Measurements from ENCODE around the gene SETD1A.

The SETD1A gene

GRCh38 chr16:30957456-30958174, at the start of gene SETD1A:
TSS of gene SETD1A (plus strand) at chr16:30957754. CDS start at chr16:30958732, 978 bp downstream.
- peaks cover 22 to 35% of the 10 kb centered on the region in 2 donors for H3K36me3 ChIP-seq (ENCODE audit: control insufficient read depth in 1 of 2, insufficient read depth in 2 of 2, low read length in 2 of 2)
- peak within 1 kb of the TSS; percentile 97 for H3K27ac ChIP-seq (ENCODE audit: low read length)
- H3K4me1 ChIP-seq (ENCODE audit: control insufficient read depth in 1 of 2, insufficient read depth in 2 of 2, low read length in 2 of 2), result peaks cover 0 to 42% of the 10 kb centered on the region in 2 donors
- no peaks in the 10 kb centered on the region for H3K9me3 ChIP-seq (ENCODE audit: control insufficient read depth in 1 of 2, low read length in 2 of 2)
- H3K4me3 ChIP-seq (ENCODE audit: low read depth in 1 of 2, low read length in 2 of 2), result peak within 1 kb of the TSS; percentile 72 to 93
- no peaks in the 10 kb centered on the region for H3K27me3 ChIP-seq (ENCODE audit: low read depth, low read length)

GRCh38 chr16:30910427-30911029, 47.0 kb upstream of the SETD1A start:
- H3K4me3 ChIP-seq (ENCODE audit: low read depth in 1 of 2, low read length in 2 of 2), result no peak overlapping the region
- no peaks in the 10 kb centered on the region for H3K4me1 ChIP-seq (ENCODE audit: control insufficient read depth in 1 of 2, insufficient read depth in 2 of 2, low read length in 2 of 2)
- H3K27me3 ChIP-seq (ENCODE audit: low read depth, low read length), result no peaks in the 10 kb centered on the region
- no peak overlapping the region for H3K27ac ChIP-seq (ENCODE audit: low read length)
- H3K36me3 ChIP-seq (ENCODE audit: control insufficient read depth in 1 of 2, insufficient read depth in 2 of 2, low read length in 2 of 2), result no peaks in the 10 kb centered on the region
- H3K9me3 ChIP-seq (ENCODE audit: control insufficient read depth in 1 of 2, low read length in 2 of 2), result no peaks in the 10 kb centered on the region

GRCh38 chr16:30912794-30913412, 44.7 kb upstream of the SETD1A start:
- no peak overlapping the region for H3K4me3 ChIP-seq (ENCODE audit: low read depth in 1 of 2, low read length in 2 of 2)
- H3K9me3 ChIP-seq (ENCODE audit: control insufficient read depth in 1 of 2, low read length in 2 of 2), result no peaks in the 10 kb centered on the region
- no peaks in the 10 kb centered on the region for H3K27me3 ChIP-seq (ENCODE audit: low read depth, low read length)
- no peaks in the 10 kb centered on the region for H3K4me1 ChIP-seq (ENCODE audit: control insufficient read depth in 1 of 2, insufficient read depth in 2 of 2, low read length in 2 of 2)
- H3K27ac ChIP-seq (ENCODE audit: low read length), result no peak overlapping the region
- H3K36me3 ChIP-seq (ENCODE audit: control insufficient read depth in 1 of 2, insufficient read depth in 2 of 2, low read length in 2 of 2), result no peaks in the 10 kb centered on the region

- Histone ChIP-seq H3K4me1 (ENCODE audit: control insufficient read depth in 1 of 2, insufficient read depth in 2 of 2, low read length in 2 of 2) (no peaks in the 10 kb centered on the region), H3K27ac (ENCODE audit: low read length) (no peak overlapping the region), H3K27me3 (ENCODE audit: low read depth, low read length) (no peaks in the 10 kb centered on the region), H3K36me3 (ENCODE audit: control insufficient read depth in 1 of 2, insufficient read depth in 2 of 2, low read length in 2 of 2) (no peaks in the 10 kb centered on the region), H3K9me3 (ENCODE audit: control insufficient read depth in 1 of 2, low read length in 2 of 2) (no peaks in the 10 kb centered on the region), H3K4me3 (ENCODE audit: low read depth in 1 of 2, low read length in 2 of 2) (no peak overlapping the region)
Measured at GRCh38 chr16:30914830-30915229, 42.7 kb upstream of the SETD1A start.

- no peak overlapping the region for H3K27ac ChIP-seq (ENCODE audit: low read length)
- H3K36me3 ChIP-seq (ENCODE audit: control insufficient read depth in 1 of 2, insufficient read depth in 2 of 2, low read length in 2 of 2), result no peaks in the 10 kb centered on the region
- no peaks in the 10 kb centered on the region for H3K27me3 ChIP-seq (ENCODE audit: low read depth, low read length)
- no peak overlapping the region for H3K4me3 ChIP-seq (ENCODE audit: low read depth in 1 of 2, low read length in 2 of 2)
- H3K4me1 ChIP-seq (ENCODE audit: control insufficient read depth in 1 of 2, insufficient read depth in 2 of 2, low read length in 2 of 2), result peaks cover 0 to 10% of the 10 kb centered on the region in 2 donors
- H3K9me3 ChIP-seq (ENCODE audit: control insufficient read depth in 1 of 2, low read length in 2 of 2), result no peaks in the 10 kb centered on the region
Measured at GRCh38 chr16:30918614-30919013, 38.9 kb upstream of the SETD1A start.

- Histone ChIP-seq H3K27ac (ENCODE audit: low read length) (no peak overlapping the region), H3K4me3 (ENCODE audit: low read depth in 1 of 2, low read length in 2 of 2) (no peak overlapping the region), H3K27me3 (ENCODE audit: low read depth, low read length) (no peaks in the 10 kb centered on the region), H3K9me3 (ENCODE audit: control insufficient read depth in 1 of 2, low read length in 2 of 2) (no peaks in the 10 kb centered on the region), H3K4me1 (ENCODE audit: control insufficient read depth in 1 of 2, insufficient read depth in 2 of 2, low read length in 2 of 2) (peaks cover 0 to 18% of the 10 kb centered on the region in 2 donors), H3K36me3 (ENCODE audit: control insufficient read depth in 1 of 2, insufficient read depth in 2 of 2, low read length in 2 of 2) (no peaks in the 10 kb centered on the region)
Measured at GRCh38 chr16:30920891-30921290, 36.7 kb upstream of the SETD1A start.

GRCh38 chr16:30921459-30921747, 36.2 kb upstream of the SETD1A start:
- Histone ChIP-seq H3K27me3 (ENCODE audit: low read depth, low read length) (no peaks in the 10 kb centered on the region), H3K4me3 (ENCODE audit: low read depth in 1 of 2, low read length in 2 of 2) (peak overlapping the region; percentile 78 to 83), H3K9me3 (ENCODE audit: control insufficient read depth in 1 of 2, low read length in 2 of 2) (no peaks in the 10 kb centered on the region), H3K4me1 (ENCODE audit: control insufficient read depth in 1 of 2, insufficient read depth in 2 of 2, low read length in 2 of 2) (peaks cover 0 to 22% of the 10 kb centered on the region in 2 donors), H3K27ac (ENCODE audit: low read length) (peak overlapping the region; percentile 85), H3K36me3 (ENCODE audit: control insufficient read depth in 1 of 2, insufficient read depth in 2 of 2, low read length in 2 of 2) (peaks cover 0 to 4% of the 10 kb centered on the region in 2 donors)

- Histone ChIP-seq H3K4me3 (ENCODE audit: low read depth in 1 of 2, low read length in 2 of 2) (peak overlapping the region; percentile 78 to 83), H3K27ac (ENCODE audit: low read length) (peak overlapping the region; percentile 85), H3K27me3 (ENCODE audit: low read depth, low read length) (no peaks in the 10 kb centered on the region), H3K36me3 (ENCODE audit: control insufficient read depth in 1 of 2, insufficient read depth in 2 of 2, low read length in 2 of 2) (peaks cover 0 to 7% of the 10 kb centered on the region in 2 donors), H3K9me3 (ENCODE audit: control insufficient read depth in 1 of 2, low read length in 2 of 2) (no peaks in the 10 kb centered on the region), H3K4me1 (ENCODE audit: control insufficient read depth in 1 of 2, insufficient read depth in 2 of 2, low read length in 2 of 2) (peaks cover 0 to 22% of the 10 kb centered on the region in 2 donors)
Measured at GRCh38 chr16:30921748-30922419, 35.7 kb upstream of the SETD1A start.

- H3K9me3 ChIP-seq (ENCODE audit: control insufficient read depth in 1 of 2, low read length in 2 of 2), result no peaks in the 10 kb centered on the region
- no peaks in the 10 kb centered on the region for H3K27me3 ChIP-seq (ENCODE audit: low read depth, low read length)
- H3K36me3 ChIP-seq (ENCODE audit: control insufficient read depth in 1 of 2, insufficient read depth in 2 of 2, low read length in 2 of 2), result peaks cover 0 to 12% of the 10 kb centered on the region in 2 donors
- H3K4me3 ChIP-seq (ENCODE audit: low read depth in 1 of 2, low read length in 2 of 2), result peak overlapping the region; percentile 83 to 97
- H3K4me1 ChIP-seq (ENCODE audit: control insufficient read depth in 1 of 2, insufficient read depth in 2 of 2, low read length in 2 of 2), result peaks cover 0 to 25% of the 10 kb centered on the region in 2 donors
- H3K27ac ChIP-seq (ENCODE audit: low read length), result peak overlapping the region; percentile 98
Measured at GRCh38 chr16:30922420-30922959, 35.1 kb upstream of the SETD1A start.

- H3K4me3 ChIP-seq (ENCODE audit: low read depth in 1 of 2, low read length in 2 of 2), result peak overlapping the region; percentile 83 to 97
- peaks cover 0 to 27% of the 10 kb centered on the region in 2 donors for H3K4me1 ChIP-seq (ENCODE audit: control insufficient read depth in 1 of 2, insufficient read depth in 2 of 2, low read length in 2 of 2)
- H3K27me3 ChIP-seq (ENCODE audit: low read depth, low read length), result no peaks in the 10 kb centered on the region
- H3K9me3 ChIP-seq (ENCODE audit: control insufficient read depth in 1 of 2, low read length in 2 of 2), result no peaks in the 10 kb centered on the region
- H3K36me3 ChIP-seq (ENCODE audit: control insufficient read depth in 1 of 2, insufficient read depth in 2 of 2, low read length in 2 of 2), result peaks cover 0 to 13% of the 10 kb centered on the region in 2 donors
- H3K27ac ChIP-seq (ENCODE audit: low read length), result peak overlapping the region; percentile 98
Measured at GRCh38 chr16:30922960-30923535, 34.5 kb upstream of the SETD1A start.

All from muscle layer of duodenum (tissue), 2 donors.